Measurements from ENCODE around the gene ANKRD39. TPM values are rescaled to one million over a fixed set of nuclear protein-coding genes. Genes with fewer than 3 reads are reported as not detected.
A peak's percentile ranks its signal among the peaks of the same experiment; 100 is the strongest.

Gene ANKRD39
- total RNA-seq, 1 experiment from 2014 or later, result 29.4 TPM

DNA sequence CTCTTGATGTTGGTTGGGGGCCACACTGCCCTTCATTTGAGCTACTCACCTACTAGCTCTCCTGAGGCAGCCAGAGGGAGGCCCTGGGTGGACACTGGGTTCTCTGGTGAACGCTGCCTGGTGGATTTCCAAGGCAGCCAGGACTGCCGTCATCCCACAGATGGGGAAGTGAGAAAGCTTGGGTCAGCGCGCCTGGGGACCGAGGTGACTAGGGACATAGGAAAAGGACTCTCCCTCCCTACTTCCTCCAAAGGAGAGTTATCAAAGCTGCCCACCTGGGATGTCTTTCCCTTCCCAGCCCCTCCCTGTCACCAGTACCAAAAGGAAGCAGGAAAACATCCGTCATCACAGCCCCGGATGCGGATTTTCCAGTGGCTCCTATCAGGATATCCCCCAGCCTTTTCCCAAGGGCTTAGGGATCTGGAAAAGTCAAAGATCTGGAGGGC lies 15.9 kb upstream of the ANKRD39 start:
- H3K27ac ChIP-seq (ENCODE audit: low read length), result no peak overlapping the region
- CTCF ChIA-PET, result no interaction called here

DNA sequence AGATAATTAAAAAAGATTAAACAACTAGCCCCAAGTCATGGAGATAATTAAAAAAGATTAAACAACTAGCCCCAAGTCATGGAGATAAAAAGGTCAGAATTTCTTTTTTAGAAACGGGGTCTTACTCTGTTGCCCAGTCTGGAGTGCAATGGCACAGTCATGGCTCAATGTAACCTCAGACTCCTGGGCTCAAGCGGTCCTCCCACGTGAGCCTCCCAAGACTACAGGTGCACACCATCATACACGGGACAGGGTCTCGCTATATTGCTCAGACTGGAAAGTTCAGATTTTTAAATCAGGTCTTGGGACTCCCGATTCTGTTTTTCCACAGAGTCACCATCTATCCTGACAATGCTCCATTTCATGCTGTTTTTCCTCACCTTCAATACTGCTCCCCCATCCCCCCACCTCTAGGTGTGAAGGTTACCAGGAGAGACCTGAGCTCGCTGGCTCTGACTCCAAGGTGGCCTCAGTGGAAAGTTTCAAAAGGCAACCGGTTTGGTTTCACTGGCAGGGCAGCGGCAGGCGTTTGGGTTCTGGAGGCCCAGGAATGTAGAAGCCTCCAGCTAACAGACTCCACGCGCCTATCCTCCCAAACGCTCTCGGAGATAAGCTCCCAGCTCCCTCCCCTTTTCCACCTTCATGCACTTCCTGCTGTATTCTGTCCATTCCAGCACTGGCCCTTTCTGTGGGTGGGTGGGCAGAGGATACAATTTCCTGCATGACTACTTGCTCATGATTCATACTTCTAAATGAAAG lies 15.0 kb upstream of the ANKRD39 start:
- BruUV-seq (replicated peaks), result no TSS peak
- H3K4me2 ChIP-seq (ENCODE audit: low read length), result no peak overlapping the region
- no peaks in the 10 kb centered on the region for H3K9me2 ChIP-seq (replicated peaks; ENCODE audit: low read length)
- CTCF ChIA-PET, result no interaction called here
- intact Hi-C loops (cut with micrococcal nuclease), result loop anchor here (5.0 kb wide), 1 partner anchor 80 kb away; no protein-coding TSS in a partner anchor
- no peak overlapping the region for H3K9ac ChIP-seq (ENCODE audit: low read length)
- peaks cover 50% of the 10 kb centered on the region for H3K4me1 ChIP-seq (ENCODE audit: insufficient read depth, low read length)
- no peak overlapping the region for H2AFZ ChIP-seq (ENCODE audit: low read length)
- no peaks in the 10 kb centered on the region for H3K27me3 ChIP-seq (ENCODE audit: low read length)
- peaks cover 14% of the 10 kb centered on the region for H3K79me2 ChIP-seq (ENCODE audit: low read length)
- no peaks in the 10 kb centered on the region for H4K20me1 ChIP-seq (ENCODE audit: low read length)
- POLR2A ChIA-PET (ENCODE audit: unreplicated experiment), result interaction anchor here (0.6 kb wide), 1 partner anchor 16 kb away, joined by 3 read pairs; no protein-coding TSS in a partner anchor
- no peaks in the 10 kb centered on the region for H3K9me3 ChIP-seq (ENCODE audit: low read length)
- no peaks in the 10 kb centered on the region for H3F3A ChIP-seq (ENCODE audit: low read length, unreplicated experiment)
- DNase-seq, result peak; percentile 40
- H3K27ac ChIP-seq (ENCODE audit: low read length), result no peak overlapping the region
- no peak overlapping the region for H3K4me3 ChIP-seq (ENCODE audit: low read length)
- TF ChIP-seq, protein P1, sequence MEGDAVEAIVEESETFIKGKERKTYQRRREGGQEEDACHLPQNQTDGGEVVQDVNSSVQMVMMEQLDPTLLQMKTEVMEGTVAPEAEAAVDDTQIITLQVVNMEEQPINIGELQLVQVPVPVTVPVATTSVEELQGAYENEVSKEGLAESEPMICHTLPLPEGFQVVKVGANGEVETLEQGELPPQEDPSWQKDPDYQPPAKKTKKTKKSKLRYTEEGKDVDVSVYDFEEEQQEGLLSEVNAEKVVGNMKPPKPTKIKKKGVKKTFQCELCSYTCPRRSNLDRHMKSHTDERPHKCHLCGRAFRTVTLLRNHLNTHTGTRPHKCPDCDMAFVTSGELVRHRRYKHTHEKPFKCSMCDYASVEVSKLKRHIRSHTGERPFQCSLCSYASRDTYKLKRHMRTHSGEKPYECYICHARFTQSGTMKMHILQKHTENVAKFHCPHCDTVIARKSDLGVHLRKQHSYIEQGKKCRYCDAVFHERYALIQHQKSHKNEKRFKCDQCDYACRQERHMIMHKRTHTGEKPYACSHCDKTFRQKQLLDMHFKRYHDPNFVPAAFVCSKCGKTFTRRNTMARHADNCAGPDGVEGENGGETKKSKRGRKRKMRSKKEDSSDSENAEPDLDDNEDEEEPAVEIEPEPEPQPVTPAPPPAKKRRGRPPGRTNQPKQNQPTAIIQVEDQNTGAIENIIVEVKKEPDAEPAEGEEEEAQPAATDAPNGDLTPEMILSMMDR (conservative IDR thresholded peaks at IDR 0.05; ENCODE audit: low read depth, low read length), result no peak
- TF ChIP-seq EZH2phosphoT487 (IDR thresholded peaks at IDR 0.05; ENCODE audit: borderline replicate concordance, low read length), result no peak
- TF ChIP-seq EZH2 (IDR thresholded peaks at IDR 0.05; ENCODE audit: low read length, unreplicated experiment), result no peak
- H3K36me3 ChIP-seq (ENCODE audit: low read depth, low read length), result no peaks in the 10 kb centered on the region
- no peak for ATAC-seq

More for the DNA sequence above, 15.9 kb upstream of the ANKRD39 start:
- POLR2A ChIA-PET (ENCODE audit: unreplicated experiment), result interaction anchor here (0.6 kb wide), 1 partner anchor 15 kb away, joined by 3 read pairs; no protein-coding TSS in a partner anchor
- Histone ChIP-seq H3K9me3 (ENCODE audit: low read length) (no peaks in the 10 kb centered on the region), H4K20me1 (ENCODE audit: low read length) (no peaks in the 10 kb centered on the region), H3F3A (ENCODE audit: low read length, unreplicated experiment) (no peaks in the 10 kb centered on the region), H2AFZ (ENCODE audit: low read length) (no peak overlapping the region), H3K36me3 (ENCODE audit: low read depth, low read length) (no peaks in the 10 kb centered on the region), H3K9me2 (replicated peaks; ENCODE audit: low read length) (no peaks in the 10 kb centered on the region), H3K27me3 (ENCODE audit: low read length) (no peaks in the 10 kb centered on the region), H3K79me2 (ENCODE audit: low read length) (peaks cover 5% of the 10 kb centered on the region), H3K4me3 (ENCODE audit: low read length) (no peak overlapping the region), H3K4me1 (ENCODE audit: insufficient read depth, low read length) (peaks cover 44% of the 10 kb centered on the region), H3K9ac (ENCODE audit: low read length) (no peak overlapping the region), H3K4me2 (ENCODE audit: low read length) (no peak overlapping the region)
- ATAC-seq, result no peak
- DNase-seq, result no peak
- BruUV-seq (replicated peaks), result no TSS peak
- no peak for TF ChIP-seq EZH2 (IDR thresholded peaks at IDR 0.05; ENCODE audit: low read length, unreplicated experiment)
- TF ChIP-seq EZH2phosphoT487 (IDR thresholded peaks at IDR 0.05; ENCODE audit: borderline replicate concordance, low read length), result no peak
- TF ChIP-seq, protein P1 (conservative IDR thresholded peaks at IDR 0.05; ENCODE audit: low read depth, low read length), result no peak
- intact Hi-C loops (cut with micrococcal nuclease), result loop anchor here (5.0 kb wide), 1 partner anchor 79 kb away; no protein-coding TSS in a partner anchor

All from PC-3 (cell line).